ENCODE data around the gene CSAD.
A peak's percentile ranks its signal among the peaks of the same experiment; 100 is the strongest.

CSAD gene

GRCh38 chr12:53180220-53180930 is at the start of gene CSAD, which contains the start of gene ZNF740:
CSAD (minus strand) TSS chr12:53180925; CDS start chr12:53173470, 7,455 bp downstream.
ZNF740 (plus strand) TSS chr12:53180722; CDS start chr12:53181984, 1,262 bp downstream.
- DNase-seq, result peak; percentile 97

- no peak for DNase-seq
These were observed 49.6 kb upstream of the CSAD start for GRCh38 chr12:53230108-53230845.

- no peak for DNase-seq
These were observed 48.7 kb upstream of the CSAD start for GRCh38 chr12:53229454-53229853.

GRCh38 chr12:53227836-53228235 is 47.1 kb upstream of the CSAD start:
- no peak for DNase-seq

- no peak for DNase-seq
These were observed 46.6 kb upstream of the CSAD start for GRCh38 chr12:53227341-53227740.

- DNase-seq, result no peak
These were observed 46.1 kb upstream of the CSAD start for GRCh38 chr12:53226815-53227214.

- DNase-seq, result no peak
These were observed 45.1 kb upstream of the CSAD start for GRCh38 chr12:53225635-53226424.

- DNase-seq, result no peak
These were observed 44.3 kb upstream of the CSAD start for GRCh38 chr12:53224897-53225634.

- no peak for DNase-seq
These were observed 43.6 kb upstream of the CSAD start for GRCh38 chr12:53224061-53224896.

GRCh38 chr12:53223389-53224060 is 42.8 kb upstream of the CSAD start:
- no peak for DNase-seq

GRCh38 chr12:53222806-53223261 is 42.1 kb upstream of the CSAD start:
- no peak for DNase-seq

GRCh38 chr12:53222170-53222721 is 41.5 kb upstream of the CSAD start:
- no peak for DNase-seq

- DNase-seq, result peak; percentile 60
These were observed 40.7 kb upstream of the CSAD start for GRCh38 chr12:53221203-53222080.

GRCh38 chr12:53220694-53221202 is 40.0 kb upstream of the CSAD start:
- DNase-seq, result peak; percentile 81

- peak; percentile 80 for DNase-seq
These were observed 39.4 kb upstream of the CSAD start for GRCh38 chr12:53219956-53220693.

- DNase-seq, result peak; percentile 51
These were observed 38.7 kb upstream of the CSAD start for GRCh38 chr12:53219292-53219955.

- DNase-seq, result no peak
These were observed 38.0 kb upstream of the CSAD start for GRCh38 chr12:53218551-53219291.
